Activated CD8-positive, alpha-beta memory T cell treated with anti-CD3 and anti-CD28 coated beads, Interleukin-2, amount 50 U/mL, for 1 hour (primary cell): ENCODE results near the gene CGB8.
A peak's percentile ranks its signal among the peaks of the same experiment; 100 is the strongest.
"Not testable (repeated sequence)": the region's sequence is repeated elsewhere in the genome, so short reads cannot be mapped to it uniquely, and the experiment has no call there.

Source experiments
- DNase-seq: peaks from one replicate; pipeline ENCODE4 v3.0.0-alpha.2; 2020; ENCODE audit errors: extremely low read depth

The CGB8 gene

DNA sequence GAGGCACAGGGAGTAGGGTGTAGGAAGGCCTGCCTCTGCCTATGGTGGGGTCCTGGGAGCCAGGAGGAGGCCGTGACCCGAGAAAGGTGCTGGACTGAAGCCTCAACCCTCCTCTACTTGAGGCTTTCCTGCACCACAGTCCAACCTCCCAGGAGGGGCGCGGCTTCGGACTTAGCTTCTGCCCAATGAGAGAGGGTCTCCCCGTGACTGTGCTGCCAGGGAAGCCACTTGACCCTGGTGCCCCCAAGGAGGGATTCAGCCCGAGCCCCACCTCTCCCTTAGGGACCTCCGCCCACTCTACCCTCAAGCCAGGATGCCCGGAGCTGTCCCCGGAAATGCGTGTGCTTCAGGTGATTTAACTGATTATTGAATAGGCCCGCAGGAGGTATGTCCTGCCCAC is at the start of gene CGB8:
Gene CGB8 (minus strand): TSS at position 101 of the 400 bp plus-strand sequence. CDS start 372 bp downstream, outside the sequence.
- not testable (repeated sequence) for DNase-seq

DNA sequence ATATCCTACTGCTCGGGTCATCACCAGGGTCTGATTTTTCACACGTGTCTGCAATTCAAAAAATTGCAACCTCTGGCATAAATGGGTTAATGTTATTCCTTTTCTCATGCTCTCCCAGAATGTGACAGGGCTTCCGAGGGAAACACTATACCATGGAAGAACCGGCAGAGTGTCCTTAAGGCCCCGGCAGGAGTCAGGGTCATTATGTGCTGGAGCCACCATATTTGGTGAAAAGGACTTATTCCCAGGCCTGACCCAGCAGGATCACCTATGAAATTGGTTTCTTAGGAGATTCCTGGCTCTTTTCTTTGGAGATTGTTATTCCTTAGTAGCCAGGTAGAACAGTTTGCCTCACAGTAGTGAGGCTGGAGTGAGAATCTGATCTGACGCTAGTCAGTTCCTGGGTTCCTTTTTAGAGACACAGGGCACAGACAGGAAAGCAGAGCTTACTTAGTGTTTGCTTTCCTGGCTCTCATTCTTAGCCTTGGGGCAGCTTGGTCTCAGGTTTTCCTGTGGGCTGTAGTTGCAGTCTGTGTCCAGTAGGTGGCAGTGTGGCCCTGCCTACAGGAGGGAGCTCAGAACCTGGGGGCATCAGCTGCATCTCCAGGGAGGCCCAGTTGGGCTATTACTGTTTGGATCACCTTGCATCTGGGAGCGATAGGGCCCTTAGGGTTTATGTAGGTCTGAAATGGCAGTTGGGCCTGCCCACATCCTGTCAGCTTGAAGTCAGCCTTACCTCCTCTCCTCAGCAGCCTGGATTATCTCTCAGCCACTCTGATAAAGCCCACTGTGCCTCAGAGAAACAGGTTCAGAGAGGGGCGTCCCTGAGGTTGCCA is 48.8 kb upstream of the CGB8 start:
- no peak for DNase-seq

DNA sequence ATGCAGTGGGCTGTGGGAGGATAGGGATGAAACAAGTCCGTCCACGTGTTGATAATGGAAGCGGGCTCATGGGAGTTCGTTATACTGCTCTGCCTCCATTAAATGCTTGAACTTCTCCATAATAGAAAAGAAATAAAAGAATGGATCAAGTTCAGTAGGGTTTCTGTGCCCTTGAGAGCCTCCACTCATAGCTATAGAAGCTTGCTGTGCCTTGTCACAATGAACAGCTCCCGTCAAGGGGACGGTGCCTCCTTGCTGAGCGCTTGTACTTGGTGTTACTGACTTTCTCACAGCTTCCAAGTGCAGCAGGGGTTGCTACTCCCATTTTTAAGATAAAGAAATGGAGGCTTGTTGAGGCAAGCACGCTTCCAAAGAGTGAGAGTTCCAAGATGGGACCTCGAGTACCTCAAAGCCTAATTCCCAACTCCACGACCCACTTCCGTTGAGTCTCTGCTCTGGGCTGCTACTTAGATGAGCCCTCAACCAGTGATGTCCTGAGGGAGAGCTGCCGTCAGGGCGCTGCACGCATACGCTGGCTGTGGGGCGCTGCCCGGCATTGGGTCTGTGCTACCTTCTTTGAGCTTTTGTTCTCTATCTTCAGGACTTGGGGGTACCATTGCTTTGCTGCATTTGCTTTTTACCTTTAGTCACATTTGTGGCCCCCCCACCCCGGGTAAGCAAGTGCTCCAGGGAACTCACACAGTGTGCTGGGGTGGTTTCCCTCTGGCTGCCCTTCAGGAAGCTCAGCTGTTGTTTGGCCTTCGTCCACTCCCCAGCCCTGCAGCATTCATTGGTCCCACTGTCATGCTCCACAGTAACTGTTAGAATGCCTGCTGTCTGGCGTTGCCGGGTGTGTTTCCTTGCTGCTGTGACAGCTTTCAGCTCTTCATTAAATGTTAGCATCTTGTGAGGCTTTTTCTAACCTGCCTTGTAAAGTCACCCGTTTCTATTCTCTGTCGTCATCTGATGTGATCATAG is 45.9 kb upstream of the CGB8 start:
- no peak for DNase-seq

DNA sequence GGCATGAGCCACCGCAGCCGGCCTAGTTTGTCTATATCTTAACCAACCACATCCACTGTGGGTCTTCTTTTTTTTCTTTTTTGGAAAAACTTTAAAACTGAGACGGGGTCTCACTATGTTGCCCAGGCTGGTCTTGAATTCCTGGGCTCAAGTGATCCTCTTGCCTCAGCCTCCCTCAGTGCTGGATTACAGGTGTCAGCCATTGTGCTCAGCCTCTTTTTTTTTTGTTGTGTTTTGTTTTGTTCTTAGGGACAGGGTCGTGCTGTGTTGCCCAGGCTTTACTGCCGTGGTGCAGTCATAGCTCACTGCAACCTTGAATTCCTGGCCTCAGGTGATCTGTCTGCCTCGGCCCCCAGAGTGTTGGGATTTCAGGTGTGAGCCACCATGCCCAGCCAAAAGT is 43.8 kb upstream of the CGB8 start:
- DNase-seq: no peak

DNA sequence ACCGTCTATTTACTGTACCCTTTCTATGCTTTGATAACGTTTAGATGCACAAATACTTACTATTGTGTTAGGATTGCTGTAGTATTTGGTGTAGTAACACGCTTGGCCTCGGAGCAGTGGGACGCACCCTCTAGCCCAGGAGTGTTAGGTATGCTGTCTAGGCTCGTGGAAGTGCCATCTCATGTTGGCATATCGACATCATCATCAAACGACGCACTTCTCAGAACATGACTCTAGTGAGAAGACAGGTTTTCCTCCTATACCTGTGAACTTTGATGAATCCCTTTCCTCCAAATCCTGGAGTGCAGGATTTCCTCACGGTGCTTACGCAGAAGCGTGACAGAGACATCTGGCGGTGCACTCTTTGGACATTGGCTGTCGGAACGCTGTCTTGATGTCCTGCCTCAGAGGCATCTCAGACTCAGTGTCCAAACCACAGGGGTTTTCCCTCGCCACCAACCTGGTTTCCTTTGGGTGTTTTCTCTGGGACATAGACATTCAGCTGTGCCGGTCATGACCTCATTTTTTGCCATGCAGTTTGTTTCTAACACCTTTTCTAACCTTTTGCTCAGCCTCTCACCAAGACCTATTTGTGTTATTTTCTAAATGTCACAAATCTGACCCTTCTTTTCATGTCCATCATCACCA is 42.6 kb upstream of the CGB8 start:
- no peak for DNase-seq

DNA sequence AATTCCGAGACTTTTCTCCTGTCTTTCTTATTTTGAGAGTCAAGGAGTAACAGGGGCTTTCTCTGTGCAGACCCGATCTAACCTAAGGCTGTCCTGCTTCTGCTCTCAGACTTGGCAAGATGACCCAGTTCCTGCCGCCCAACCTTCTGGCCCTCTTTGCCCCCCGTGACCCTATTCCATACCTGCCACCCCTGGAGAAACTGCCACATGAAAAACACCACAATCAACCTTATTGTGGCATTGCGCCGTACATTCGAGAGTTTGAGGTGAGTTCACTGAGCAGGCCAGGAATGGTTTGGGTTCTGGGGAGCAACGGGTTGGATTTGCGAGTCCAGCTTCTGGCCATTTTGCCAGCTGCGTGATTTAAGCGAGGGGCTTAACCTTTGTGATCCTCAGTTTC is 37.4 kb upstream of the CGB8 start:
- DNase-seq: no peak

DNA sequence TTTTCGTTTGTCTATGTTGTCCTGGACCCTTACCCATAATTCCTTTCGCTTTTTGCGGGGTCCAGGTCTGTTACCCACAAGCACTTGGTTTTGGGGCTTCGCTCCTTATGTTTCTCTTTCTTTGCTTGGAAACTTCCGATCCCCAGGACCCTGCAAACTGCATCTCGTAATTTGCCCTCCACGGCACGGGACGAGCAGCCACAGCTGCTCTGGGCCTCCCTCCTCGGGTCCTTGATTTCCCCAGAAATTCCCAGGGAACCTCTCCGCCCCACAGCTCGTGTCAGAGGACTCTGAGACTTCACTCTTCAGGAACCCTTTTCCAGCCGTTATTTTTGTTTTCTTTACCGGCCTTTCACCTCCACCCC is 36.9 kb upstream of the CGB8 start:
- DNase-seq: no peak

DNA sequence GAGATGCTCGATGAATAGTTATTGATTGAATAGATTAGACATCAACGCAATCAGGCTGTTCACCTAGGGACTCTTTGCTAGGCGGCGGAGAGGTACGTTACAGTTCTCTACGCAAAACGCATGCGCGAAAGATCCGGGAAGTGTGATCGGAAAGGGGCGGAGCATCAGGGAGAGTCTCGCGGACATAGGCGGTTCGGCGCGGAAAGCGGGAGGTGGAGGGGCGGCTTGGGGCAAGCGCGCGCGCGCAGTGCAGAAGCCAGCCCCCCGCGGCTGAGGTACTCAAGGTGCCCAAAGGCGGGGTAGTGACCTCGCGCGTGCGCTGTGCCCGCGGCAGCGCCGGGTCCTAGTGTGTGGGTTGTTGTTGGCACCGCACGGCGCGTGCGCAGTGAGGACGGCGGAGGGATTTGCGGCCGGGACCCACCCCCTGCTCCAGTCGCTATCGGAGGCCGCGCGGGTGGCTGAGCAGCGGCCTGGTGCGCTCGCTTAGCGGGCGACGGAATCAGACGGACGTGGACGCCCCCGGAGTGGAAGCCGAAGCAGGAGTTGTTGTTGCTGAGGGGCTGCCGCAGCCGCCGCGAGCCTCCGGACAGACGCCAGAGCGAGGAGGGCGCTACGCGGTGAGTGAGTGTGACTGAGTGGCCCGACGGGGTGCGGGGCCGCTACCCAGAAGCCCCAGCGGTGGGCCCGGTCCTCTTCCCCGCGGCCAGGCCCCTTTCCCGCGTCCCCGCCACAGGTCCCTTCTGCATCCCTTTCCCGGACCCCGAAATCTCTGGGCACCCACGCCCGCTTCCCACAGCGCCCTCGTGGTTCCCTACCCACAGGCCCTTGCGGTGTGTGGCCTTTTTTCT is 36.3 kb upstream of the CGB8 start, which contains the start of gene SNRNP70:
Gene SNRNP70 (plus strand): TSS at position 432 of the 848 bp plus-strand sequence. CDS start 964 bp downstream, outside the sequence.
- DNase-seq: peak; percentile 98

DNA sequence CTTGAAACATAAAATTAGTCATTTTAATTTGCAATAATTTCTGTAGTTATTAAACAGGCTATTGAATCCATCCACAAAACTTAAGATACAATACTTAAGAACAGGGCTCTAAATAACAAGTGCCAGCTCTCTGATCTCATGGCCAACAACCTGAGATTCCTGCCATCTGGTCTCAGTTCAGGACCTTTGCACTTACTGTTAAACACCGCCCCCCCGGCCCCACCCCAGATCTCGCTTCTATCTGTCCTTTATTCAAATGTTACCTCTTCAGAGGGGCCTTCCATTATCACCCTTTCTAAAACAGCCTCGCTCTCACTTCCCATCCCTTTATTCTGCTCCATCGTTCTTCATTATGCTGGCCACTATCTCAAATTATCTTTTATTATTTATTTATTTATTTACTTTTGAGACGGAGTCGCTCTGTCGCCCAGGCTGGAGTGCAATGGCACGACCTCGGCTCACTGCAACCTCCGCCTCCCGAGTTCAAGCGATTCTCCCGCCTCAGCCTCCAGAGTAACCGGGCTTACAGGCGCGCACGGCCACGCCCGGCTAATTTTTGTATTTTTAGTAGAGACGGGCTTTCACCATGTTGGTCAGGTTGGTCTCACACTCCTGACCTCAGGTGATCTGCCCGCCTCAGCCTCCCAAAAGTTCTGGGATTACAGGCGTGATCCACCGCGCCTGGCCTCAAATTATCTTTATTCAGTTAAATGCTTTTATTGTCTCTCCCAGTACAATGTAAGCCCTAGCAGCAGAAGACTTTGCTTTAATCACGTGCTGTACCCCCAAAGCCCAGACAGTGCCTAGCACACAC is 35.5 kb upstream of the CGB8 start:
- DNase-seq: no peak

DNA sequence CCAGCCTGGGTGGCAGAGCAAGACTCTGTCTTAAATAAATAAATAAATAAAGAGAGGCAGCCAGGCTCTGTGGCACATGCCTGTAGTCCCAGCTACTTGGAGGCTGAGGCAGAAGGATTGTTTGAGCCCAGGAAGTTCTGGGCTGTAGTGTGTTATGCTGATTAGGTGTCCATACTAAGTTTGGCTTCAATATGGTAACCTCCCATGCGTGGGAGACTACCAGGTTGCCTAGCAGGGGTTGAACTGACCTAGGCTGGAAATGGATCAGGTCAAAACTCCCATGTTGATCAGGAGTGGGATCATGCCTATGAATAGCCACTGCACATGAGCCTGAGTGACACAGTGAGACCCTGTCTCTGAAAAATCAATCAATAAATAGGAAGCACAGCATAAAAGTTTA is 32.4 kb upstream of the CGB8 start:
- no peak for DNase-seq

DNA sequence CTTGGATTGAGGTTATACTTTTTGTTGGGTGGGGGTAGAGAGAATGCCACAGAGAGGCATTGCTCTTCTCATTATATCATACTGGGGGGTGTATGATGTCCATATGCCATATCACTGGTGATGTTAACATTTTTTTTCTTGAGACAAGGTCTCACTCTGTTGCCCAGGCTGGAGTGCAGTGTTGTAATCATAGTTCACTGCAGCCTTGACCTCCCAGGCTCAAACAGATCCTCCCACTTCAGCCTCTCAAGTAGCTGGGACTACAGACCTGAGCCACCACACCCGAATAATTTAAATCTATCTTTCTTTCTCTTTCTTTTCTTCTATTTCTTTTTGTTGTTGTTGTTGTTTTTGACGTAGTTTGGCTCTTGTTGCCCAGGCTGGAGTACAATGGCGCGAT is 31.5 kb upstream of the CGB8 start:
- no peak for DNase-seq

DNA sequence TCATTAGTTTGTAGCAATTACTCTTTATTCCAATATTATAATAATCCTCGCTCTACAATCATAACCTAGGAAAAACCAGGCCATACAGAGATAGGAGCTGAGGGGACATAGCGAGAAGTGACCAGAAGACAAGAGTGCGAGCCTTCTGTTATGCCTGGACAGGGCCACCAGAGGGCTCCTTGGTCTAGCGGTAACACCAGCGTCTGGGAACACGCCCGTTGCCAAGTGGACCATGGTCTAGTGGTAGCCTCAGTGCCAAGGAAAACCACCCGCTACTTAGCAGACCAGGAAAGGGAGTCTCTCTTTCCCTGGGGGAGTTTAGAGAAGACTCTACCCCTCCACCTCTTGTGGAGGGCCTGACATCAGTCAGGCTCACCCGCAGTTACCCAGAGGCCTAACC is 26.0 kb upstream of the CGB8 start:
- DNase-seq: not testable (repeated sequence)

DNA sequence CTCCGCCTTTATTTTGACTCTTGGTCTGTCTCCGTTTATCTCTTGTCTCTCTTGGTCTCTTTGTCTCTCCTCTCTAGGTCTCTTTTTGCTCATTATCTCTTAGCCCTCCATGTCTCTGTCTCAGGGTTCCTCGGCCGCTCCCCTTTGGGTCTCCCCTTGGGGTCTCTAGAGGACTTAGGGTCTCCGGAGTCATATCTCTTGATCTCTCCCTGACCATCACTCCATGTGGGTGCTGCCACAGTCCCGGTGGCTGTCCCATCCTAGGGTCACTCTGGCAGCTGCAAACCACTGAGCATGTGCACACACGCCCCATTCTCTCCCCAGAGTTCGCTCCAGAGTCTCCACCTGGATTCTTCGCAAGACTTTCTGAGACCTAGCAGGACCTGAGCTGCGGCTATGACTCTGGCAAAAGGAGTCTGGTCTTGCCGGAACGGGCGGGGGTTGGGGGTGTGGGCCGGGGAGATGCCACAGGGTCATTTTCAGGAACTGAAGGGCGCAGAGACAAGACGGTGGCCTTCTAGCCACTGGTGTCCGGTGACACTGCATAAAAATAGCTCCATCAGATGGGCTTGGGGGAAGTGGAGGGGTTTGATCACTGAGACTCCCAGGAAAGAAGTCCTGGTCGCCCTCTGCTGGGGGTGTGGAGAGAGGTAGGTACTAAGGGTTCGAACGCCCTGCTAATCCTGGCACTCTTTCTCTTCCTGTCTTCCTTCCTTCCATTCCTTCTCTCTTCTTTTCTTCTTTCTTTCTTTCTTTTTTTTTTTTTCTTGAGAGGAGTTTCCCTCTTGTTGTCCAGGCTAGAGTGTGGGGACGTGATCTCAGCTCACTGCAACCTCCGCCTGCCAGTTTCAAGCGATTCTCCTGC is 24.8 kb upstream of the CGB8 start:
- DNase-seq: no peak

DNA sequence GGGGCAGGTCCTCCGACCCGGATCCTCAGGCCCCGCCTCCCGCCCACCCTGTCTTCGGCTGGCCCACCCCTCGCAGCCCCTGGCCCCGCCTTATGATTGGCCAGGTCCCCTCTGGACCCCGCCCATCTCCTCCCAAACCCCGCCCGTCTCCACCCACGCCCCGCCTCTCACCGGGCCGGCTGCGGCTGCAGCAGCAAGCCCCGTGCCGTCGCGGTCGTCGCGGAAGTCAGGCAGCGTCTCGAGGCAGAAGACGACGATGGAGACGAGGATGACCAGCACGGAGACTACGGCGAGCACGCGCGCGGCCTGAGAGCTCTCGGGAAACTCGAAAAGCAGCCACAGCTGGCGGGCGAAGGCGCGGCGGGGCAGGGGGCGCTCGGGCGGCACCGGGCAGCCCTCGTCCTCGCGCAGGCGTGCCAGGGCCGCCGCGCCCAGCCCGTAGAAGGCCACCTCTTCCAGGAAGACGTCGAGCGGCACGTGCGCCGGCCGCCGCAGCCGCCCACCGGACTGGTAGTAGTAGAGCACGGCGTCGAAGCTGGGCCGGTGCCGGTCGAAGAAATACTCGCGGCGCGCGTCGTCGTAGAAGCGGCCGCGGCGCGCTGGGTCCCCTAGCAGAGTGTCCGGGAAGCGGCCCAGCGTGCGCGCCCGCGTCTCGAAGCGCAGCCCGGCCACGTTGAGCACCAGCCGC is 23.1 kb upstream of the CGB8 start:
- no peak for DNase-seq

DNA sequence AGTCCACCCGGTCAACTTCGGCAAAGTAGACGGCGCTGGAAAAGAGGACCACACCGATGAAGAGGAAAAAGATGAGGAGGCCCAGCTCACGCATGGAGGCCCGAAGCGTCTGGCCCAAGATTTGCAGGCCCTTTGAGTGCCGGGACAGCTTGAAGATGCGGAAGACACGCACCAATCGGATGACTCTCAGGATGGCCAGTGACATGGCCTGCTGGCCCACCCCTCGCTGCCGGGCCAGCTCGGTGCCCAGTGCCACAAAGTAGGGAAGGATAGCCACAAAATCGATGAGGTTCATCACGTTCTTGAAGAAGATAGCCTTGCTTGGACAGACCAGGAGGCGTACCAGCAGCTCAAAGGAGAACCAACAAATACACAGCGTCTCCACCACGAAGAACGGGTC is 21.5 kb upstream of the CGB8 start:
- no peak for DNase-seq

DNA sequence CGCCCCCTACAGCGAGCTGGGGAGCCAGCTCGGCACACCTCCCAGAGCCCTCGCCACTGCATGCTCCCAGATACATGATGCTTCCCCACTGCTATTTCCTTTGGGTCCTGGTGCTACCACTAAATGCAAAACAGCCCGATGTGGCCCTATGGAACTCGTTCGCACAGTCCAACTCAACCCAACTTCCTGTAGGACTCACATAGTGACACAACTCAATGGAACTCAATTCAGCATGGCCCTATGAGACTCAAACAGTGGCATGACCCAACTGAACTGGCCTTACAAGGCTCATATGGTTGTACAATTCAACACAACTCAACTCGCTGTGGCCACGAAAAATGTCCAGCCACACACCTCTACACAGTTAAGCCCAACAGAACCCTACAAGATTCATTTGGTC is 20.1 kb upstream of the CGB8 start:
- no peak for DNase-seq

DNA sequence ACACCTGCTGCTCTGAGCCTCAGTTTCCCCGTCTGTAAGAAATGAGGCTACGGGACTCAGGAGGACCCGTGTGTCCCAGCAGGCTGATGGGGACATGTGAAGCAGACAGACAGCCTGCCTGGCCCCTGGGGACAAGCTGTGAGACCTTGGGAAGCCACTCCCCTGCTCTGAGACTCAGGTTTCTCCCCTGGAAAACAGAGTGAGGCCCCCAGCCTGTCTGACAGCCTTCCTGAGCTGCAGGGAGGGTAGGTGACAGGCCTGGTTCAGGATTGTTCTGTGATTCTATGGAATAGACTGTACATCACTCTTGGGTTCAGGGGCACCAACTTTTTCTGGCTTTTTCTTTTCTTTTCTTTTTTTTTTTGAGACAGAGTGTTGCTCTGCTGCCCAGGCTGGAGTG is 18.6 kb upstream of the CGB8 start:
- DNase-seq: no peak

DNA sequence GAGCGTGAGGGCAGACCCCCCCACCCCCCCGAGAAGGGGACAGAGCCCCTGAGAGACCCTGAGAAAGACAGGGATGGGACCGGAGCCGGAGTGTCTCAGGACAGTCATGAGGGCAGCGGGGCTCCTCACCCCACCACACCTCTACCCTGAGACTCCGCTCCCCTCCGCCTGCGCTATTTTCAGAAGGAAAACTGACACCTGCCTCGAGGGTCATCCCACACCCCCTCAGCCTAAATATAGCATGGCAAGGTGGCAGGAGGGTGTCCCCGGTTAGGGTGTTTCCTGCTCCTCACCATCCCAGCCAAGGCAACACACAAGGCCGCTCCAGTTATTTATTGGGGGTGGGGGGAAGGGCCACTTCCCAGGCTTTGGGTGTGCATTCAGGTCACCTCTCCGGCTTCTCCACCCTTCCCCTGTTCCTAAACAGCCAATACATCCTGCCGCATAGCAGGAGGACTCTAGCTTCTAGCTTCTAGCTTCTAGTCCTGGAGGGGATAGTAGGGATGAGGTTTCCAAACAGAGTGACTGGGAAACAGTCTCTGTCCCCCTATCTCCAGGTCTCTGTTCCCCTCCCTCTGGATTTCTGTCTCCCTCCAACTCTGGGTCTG is 17.1 kb upstream of the CGB8 start:
- no peak for DNase-seq
